ENCODE data around the gene SYNE4. TPM values are rescaled to one million over a fixed set of nuclear protein-coding genes. Genes with fewer than 3 reads are reported as not detected.

SYNE4 gene
- polyA plus RNA-seq, 1 experiment = 0.07 TPM

- POLR2A ChIA-PET = no interaction called here
- Histone ChIP-seq H3K27ac (ENCODE audit: low read depth, low read length) (no peak overlapping the region), H3K4me3 (ENCODE audit: low read depth, low read length) (no peak overlapping the region), H3K27me3 (ENCODE audit: control insufficient read depth, insufficient read depth, low read length) (no peaks in the 10 kb centered on the region), H3K9me3 (ENCODE audit: control insufficient read depth, insufficient read depth, low read length) (no peaks in the 10 kb centered on the region; the same call in 1 of the 2 replicates)
- CTCF ChIA-PET = no interaction called here
- no peak for DNase-seq (ENCODE audit: low read depth, low spot score)
- peak; percentile 22; the same call in 1 of the 2 replicates for TF ChIP-seq CTCF (IDR thresholded peaks at IDR 0.05; ENCODE audit: low read depth, low read length)
Observed at GRCh38 chr19:36051236-36051635, 42.6 kb upstream of the SYNE4 start.

GRCh38 chr19:36049080-36049698 is 40.6 kb upstream of the SYNE4 start:
- Histone ChIP-seq H3K4me3 (ENCODE audit: low read depth, low read length) (no peak overlapping the region), H3K27me3 (ENCODE audit: control insufficient read depth, insufficient read depth, low read length) (no peaks in the 10 kb centered on the region), H3K9me3 (ENCODE audit: control insufficient read depth, insufficient read depth, low read length) (no peaks in the 10 kb centered on the region; the same call in 1 of the 2 replicates), H3K27ac (ENCODE audit: low read depth, low read length) (no peak overlapping the region)
- no peak for TF ChIP-seq CTCF (IDR thresholded peaks at IDR 0.05; ENCODE audit: low read depth, low read length)
- ChIA-PET CTCF (no interaction called here), POLR2A (no interaction called here)
- DNase-seq (ENCODE audit: low read depth, low spot score) = no peak

- no peak for TF ChIP-seq CTCF (IDR thresholded peaks at IDR 0.05; ENCODE audit: low read depth, low read length)
- ChIA-PET POLR2A (no interaction called here), CTCF (no interaction called here)
- DNase-seq (ENCODE audit: low read depth, low spot score) = no peak
- no peak overlapping the region for H3K27ac ChIP-seq (ENCODE audit: low read depth, low read length)
- H3K4me3 ChIP-seq (ENCODE audit: low read depth, low read length) = no peak overlapping the region
- no peaks in the 10 kb centered on the region for H3K9me3 ChIP-seq (ENCODE audit: control insufficient read depth, insufficient read depth, low read length)
- H3K27me3 ChIP-seq (ENCODE audit: control insufficient read depth, insufficient read depth, low read length) = no peaks in the 10 kb centered on the region
Observed at GRCh38 chr19:36047835-36048234, 39.2 kb upstream of the SYNE4 start.

- POLR2A ChIA-PET = no interaction called here
- no peaks in the 10 kb centered on the region for H3K27me3 ChIP-seq (ENCODE audit: control insufficient read depth, insufficient read depth, low read length)
- CTCF ChIA-PET = no interaction called here
Observed at GRCh38 chr19:36046443-36047050, 37.9 kb upstream of the SYNE4 start.

More at GRCh38 chr19:36046443-36047050, 37.9 kb upstream of the SYNE4 start:
- no peak for TF ChIP-seq CTCF (IDR thresholded peaks at IDR 0.05; ENCODE audit: low read depth, low read length)
- H3K4me3 ChIP-seq (ENCODE audit: low read depth, low read length) = no peak overlapping the region
- DNase-seq (ENCODE audit: low read depth, low spot score) = no peak
- H3K27ac ChIP-seq (ENCODE audit: low read depth, low read length) = no peak overlapping the region
- H3K9me3 ChIP-seq (ENCODE audit: control insufficient read depth, insufficient read depth, low read length) = no peaks in the 10 kb centered on the region

Measured in AG04450 (cell line).